NCI-H345 treated with DMSO at 0.1 percent for 48 hours (cell line): ENCODE results near the gene LSAMP.
"Not testable (repeated sequence)": the region's sequence is repeated elsewhere in the genome, so short reads cannot be mapped to it uniquely, and the experiment has no call there.

ENCODE experiments used
- DNase-seq: peaks from one replicate; lab custom pipeline; 2025; ENCODE audit not compliant: unreplicated experiment; lab: John Stamatoyannopoulos, UW

LSAMP gene

DNA sequence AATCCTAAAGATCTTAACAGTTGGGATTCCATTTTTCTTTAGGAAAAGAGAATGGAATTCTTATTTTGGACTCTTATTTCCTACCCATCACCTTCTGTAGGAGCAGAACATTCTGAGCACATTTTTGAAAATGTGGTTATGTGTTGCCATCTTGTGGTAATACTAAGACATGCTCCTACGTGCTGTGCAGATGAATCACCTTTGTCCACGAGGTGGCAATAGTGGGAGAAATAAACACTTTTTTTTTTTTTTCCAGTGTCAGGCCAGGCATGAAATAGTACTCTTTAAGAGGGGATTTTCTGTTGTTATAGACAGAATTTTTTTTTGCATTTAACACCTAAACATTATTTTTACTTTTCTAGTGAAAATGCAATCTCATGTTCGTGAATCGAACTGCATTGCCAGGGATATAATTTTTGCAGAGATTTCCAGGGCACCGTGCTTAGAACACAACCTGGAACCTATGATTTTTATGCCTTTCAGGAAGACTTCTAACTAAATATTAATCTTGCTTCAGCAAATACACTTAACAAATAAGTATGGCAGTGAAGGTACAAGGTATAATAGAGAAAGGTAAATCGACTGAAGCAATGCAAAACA lies 625.4 kb downstream of the LSAMP start:
- DNase-seq = peak; percentile 40

GRCh38 chr3:115814778-115815380 lies 630.4 kb downstream of the LSAMP start:
- DNase-seq = peak; percentile 35

DNA sequence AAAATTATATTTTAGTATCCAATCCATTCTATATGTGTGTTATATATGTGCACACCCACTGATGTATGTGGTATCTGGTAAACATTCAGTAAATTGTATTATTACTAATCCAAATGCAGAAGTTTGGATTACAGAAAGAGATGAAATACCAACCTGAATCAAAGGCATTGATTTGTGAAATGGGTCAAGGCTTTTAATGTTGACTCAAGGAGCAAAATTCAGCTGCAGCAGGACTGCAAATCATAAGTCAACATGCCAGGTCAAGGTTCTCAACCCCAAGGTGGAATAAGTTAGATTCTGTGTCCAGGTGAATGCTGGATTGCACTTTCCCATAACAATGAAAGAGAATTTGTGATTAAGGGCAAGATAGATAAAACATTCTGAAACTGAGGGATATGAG lies 631.3 kb downstream of the LSAMP start:
- DNase-seq = no peak

DNA sequence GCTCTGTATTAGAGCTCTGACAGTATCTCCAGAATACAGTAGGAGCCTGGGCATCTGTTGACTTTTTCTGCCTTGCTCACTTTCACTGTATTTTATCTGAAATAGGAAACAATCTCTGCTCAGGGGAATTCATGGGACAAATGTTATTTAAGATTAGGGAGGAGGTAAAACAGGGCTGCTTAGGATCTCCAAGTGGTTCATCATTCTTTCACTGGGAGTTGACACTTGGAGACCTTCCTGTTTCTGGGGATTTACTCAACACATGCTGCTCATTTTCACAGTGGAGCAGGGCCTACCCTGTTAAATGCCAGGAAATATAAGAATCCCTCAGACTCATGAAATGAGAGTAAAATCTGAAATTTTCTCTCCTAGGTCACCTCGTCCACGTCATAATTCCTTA lies 636.5 kb downstream of the LSAMP start:
- no peak for DNase-seq

GRCh38 chr3:115808244-115808643 lies 637.0 kb downstream of the LSAMP start:
- DNase-seq = no peak

DNA sequence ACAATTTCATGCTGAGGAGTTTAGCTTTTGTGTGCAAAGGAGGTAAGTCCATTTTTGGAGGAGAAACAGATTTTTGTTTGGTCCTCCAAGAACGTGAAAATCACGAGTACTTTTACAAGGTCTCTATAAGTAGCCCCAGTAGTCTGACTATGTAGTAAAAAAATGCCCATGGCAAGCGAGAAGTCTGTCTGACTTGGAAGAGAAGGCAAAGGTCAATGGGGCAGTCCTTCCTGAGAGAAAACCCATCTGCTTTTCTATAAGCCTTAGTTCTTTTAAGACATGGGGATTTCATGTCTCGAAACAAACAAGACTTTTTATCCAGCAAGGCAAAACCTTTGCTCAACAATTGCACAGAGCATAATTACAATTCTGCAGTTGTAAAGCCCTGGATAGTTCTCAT lies 638.8 kb downstream of the LSAMP start:
- no peak for DNase-seq

DNA sequence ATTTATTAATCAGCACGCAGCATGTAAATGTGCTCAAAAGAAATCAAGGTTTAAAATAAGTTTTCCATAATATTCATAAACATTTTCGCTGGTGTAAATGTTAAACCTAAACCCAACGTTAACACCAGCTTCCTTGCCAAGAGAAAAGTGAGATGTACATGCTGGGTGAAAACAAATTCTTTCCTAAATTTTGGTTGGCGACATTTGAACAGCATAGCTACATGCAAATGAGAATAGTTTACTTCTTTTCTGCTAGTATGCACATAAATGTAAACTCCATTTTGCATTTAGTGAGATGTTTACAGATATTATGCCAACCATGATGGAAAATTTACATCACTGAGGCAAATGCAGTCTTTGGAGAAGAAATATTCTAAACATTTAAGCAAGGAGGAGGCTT lies 639.8 kb downstream of the LSAMP start:
- DNase-seq = no peak

DNA sequence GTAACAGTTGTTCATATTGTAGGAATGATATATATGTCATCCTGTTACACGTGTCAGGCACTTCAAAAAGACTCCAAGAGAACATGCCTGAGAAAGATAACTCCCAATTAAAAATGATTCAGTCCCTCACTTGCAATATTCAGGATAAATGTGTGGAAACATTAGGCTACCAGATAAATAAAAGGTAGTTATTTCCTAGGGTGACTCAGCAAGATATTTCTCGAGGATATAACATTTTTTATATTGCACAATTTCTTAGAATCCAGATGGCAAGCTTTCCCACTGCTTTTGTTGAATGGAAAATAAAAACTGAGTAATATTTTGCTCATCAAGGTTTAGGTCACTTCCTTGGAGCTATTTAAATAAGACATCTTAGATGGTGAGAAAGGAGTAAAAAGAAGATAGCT lies 640.6 kb downstream of the LSAMP start:
- DNase-seq = no peak

DNA sequence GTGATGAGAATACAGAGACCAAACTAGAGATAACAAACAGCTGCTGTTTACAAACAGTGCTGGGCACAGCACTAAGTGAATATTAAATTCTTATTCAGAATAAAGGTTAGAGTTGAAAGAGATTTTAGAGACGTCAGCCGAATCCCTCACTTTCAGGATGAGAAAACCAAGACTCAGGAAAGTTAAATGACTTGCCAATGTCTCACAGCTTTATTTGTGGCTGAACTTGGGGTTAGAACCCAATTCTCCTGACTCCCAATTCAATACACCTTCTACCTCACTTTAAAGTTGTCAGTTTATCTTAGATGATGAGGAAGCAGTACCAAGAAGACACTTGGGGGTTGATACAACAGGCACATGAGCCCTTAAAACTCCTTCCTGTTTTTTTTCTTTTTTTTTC lies 641.1 kb downstream of the LSAMP start:
- DNase-seq = no peak

DNA sequence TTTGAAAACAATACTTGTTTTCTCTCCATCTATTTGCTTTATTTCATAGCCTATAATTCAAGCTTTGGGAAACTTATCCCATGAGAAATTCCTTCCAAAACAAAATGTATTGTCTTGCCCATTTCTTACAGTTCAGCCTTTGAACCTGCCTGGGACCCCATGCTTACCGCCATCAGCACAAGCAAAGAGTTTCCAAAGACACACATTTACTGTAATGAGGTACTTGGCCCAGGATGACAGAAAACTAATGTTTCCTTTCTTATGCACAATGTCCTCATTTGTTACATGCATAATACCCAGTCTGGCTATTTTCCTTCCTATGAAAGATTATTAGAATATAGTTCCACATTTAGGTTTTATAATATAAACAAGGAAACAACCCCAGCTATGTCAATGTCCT lies 641.6 kb downstream of the LSAMP start:
- DNase-seq = no peak

- no peak for DNase-seq
These were observed 644.7 kb downstream of the LSAMP start for GRCh38 chr3:115800489-115801075.

DNA sequence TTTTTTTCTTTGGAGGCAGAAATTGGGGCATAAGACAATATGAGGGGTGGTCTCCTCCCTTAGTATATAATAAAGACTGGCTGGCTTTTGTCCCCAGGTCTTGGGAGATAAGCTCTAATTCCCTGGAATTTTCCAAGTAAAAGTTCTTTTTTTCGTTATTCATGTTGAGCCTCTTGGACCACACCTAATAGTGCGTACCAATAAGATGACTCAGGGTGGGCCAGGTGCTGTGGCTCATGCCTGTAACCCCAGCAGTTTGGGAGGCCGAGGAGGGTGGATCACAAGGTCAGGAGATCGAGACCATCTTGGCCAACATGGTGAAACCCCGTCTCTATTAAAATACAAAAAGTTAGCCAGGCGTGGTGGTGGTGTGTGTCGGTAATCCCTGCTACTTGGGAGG lies 645.2 kb downstream of the LSAMP start:
- not testable (repeated sequence) for DNase-seq

DNA sequence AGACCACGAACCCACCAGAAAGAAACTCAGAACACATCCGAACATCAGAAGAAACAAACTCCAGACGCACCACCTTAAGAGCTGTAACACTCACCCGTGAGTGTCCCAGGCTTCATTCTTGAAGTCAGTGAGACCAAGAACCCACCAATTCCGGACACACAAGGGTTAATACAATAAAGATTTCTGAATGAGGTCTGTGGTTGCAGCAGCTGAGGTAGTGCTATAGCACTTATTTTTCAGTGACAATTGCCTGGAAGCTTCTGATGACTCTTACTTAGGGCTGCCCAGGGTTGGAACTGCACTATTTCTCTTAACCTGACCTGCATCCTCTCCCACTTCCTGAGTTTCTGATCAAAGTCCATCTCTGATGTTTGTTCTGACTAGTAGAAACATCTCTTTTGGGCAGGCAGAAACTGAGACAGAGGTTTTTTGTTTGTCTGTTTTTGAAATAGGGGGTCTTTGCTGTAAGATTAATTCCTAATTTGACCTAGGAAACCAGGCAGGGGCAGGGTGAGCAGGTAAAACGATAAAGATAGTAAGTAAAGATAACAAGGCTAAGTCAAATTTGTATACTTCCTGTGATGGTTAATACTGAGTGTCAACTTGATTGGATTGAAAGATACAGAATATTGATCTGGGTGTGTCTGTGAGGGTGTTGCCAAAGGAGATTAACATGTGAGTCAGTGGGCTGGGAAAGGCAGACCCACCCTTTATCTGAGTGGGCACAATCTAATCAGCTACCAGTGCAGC lies 652.9 kb downstream of the LSAMP start:
- DNase-seq = no peak

- DNase-seq = not testable (repeated sequence)
These were observed 653.8 kb downstream of the LSAMP start for GRCh38 chr3:115791271-115792153.

GRCh38 chr3:115790759-115791158 lies 654.5 kb downstream of the LSAMP start:
- no peak for DNase-seq

GRCh38 chr3:115789481-115789880 lies 655.8 kb downstream of the LSAMP start:
- no peak for DNase-seq

GRCh38 chr3:115788921-115789470 lies 656.3 kb downstream of the LSAMP start:
- no peak for DNase-seq

GRCh38 chr3:115787818-115788217 lies 657.5 kb downstream of the LSAMP start:
- DNase-seq = no peak

DNA sequence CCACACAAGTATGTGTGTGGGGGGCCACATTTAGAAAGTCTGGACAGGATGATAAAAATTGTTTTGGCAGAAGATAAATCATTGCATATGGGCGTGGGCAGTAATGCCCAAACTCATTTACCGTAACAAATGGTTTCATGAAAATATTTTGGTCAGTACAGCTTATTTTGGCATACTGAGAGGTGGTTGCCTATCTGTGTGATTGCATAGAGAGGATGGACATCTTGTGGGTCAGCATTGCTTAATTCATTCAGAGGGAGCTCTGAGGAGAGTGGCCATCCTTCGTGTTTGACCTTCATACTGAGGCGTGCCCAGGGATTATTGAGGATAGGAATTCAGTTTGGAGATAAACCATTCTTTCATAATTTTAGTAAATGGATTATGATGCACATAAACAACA lies 659.5 kb downstream of the LSAMP start:
- no peak for DNase-seq

- DNase-seq = no peak
These were observed 660.3 kb downstream of the LSAMP start for GRCh38 chr3:115784739-115785536.
